ENCODE data around the gene OGG1. TPM values are rescaled to one million over a fixed set of nuclear protein-coding genes. Genes with fewer than 3 reads are reported as not detected.
A peak's percentile ranks its signal among the peaks of the same experiment; 100 is the strongest.

OGG1 gene
- total and polyA plus RNA-seq, 9 of the 15 experiments (the other 6 are each of a cell fraction or from before 2014, with no cell fraction given): 6.6 to 33.0 (median 24.4) TPM

DNA sequence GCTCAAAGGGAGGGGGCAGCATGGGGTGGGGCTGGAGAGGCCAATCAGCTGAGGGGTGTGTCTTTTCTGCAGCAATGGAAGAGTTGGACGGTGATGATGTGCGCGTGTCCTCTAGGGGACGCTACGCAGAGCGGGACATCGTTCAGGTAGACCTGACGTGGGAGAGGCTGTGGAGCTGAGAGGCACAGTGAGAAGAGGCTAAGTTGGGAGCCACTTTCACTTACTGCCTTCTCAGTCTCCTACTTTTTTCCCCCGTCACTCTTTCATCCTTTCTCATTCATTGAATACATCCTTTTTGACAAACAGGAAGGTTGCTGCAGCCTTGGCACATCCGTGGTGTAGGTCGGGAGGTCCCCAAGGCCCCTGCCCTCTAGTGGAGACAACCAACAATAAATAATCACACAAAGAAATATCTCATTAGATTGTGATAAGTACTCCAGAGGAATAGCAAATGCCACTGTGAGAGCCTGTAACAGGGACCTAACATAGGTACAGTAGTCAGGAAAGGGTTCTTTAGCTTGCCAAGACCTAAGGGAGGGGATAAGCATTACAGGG is 22.6 kb upstream of the OGG1 start (continued):
- 0 out of 2 replicates have a peak, but pooled peaks have one; percentile 47 for TF ChIP-seq TRIM25 (IDR thresholded peaks at IDR 0.05; ENCODE audit: borderline replicate concordance)
- no peak for TF ChIP-seq NCOA6 (IDR thresholded peaks at IDR 0.05)
- TF ChIP-seq ZNF589 (CRISPR knock-in tag; IDR thresholded peaks at IDR 0.05; ENCODE audit: low read depth): no peak
- no peak for TF ChIP-seq TEAD1 (CRISPR knock-in tag; IDR thresholded peaks at IDR 0.05)
- peak; percentile 27; the same call in 1 of the 2 replicates for TF ChIP-seq ELF1 (tag; IDR thresholded peaks at IDR 0.05)
- TF ChIP-seq, protein P1, sequence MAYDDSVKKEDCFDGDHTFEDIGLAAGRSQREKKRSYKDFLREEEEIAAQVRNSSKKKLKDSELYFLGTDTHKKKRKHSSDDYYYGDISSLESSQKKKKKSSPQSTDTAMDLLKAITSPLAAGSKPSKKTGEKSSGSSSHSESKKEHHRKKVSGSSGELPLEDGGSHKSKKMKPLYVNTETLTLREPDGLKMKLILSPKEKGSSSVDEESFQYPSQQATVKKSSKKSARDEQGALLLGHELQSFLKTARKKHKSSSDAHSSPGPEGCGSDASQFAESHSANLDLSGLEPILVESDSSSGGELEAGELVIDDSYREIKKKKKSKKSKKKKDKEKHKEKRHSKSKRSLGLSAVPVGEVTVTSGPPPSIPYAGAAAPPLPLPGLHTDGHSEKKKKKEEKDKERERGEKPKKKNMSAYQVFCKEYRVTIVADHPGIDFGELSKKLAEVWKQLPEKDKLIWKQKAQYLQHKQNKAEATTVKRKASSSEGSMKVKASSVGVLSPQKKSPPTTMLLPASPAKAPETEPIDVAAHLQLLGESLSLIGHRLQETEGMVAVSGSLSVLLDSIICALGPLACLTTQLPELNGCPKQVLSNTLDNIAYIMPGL (CRISPR knock-in tag; IDR thresholded peaks at IDR 0.05): 0 out of 2 replicates have a peak, but pooled peaks have one; percentile 53
- no peak for TF ChIP-seq SRF (CRISPR knock-in tag; IDR thresholded peaks at IDR 0.05)
- no peak for TF ChIP-seq ETV6 (IDR thresholded peaks at IDR 0.05; ENCODE audit: borderline replicate concordance in 1 of 2, low read depth in 2 of 2, low read length in 1 of 2)
- no peak for TF ChIP-seq ETV6 (CRISPR knock-in tag; IDR thresholded peaks at IDR 0.05; ENCODE audit: borderline replicate concordance)
- no peak for TF ChIP-seq ZKSCAN1 (IDR thresholded peaks at IDR 0.05; ENCODE audit: low read depth, low read length)
- TF ChIP-seq KLF13 (tag; IDR thresholded peaks at IDR 0.05; ENCODE audit: borderline replicate concordance, low read depth): peak; percentile 41; the same call in 1 of the 2 replicates
- 0 out of 2 replicates have a peak, but pooled peaks have one; percentile 25 for TF ChIP-seq ATF7 (IDR thresholded peaks at IDR 0.05)
- 0 out of 2 replicates have a peak, but pooled peaks have one; percentile 9 for TF ChIP-seq RAD51 (IDR thresholded peaks at IDR 0.05; ENCODE audit: borderline replicate concordance, low read depth)
- peak; percentile 35 to 41 for TF ChIP-seq RAD21 (CRISPR knock-in tag; conservative IDR thresholded peaks at IDR 0.05 in 1 of 2, IDR thresholded peaks at IDR 0.05 in 1 of 2)
- peak; percentile 23 to 35; a peak in 1 of 4 replicates for TF ChIP-seq NRF1 (conservative IDR thresholded peaks at IDR 0.05 in 1 of 2, IDR thresholded peaks at IDR 0.05 in 1 of 2)
- TF ChIP-seq ZBED1 (IDR thresholded peaks at IDR 0.05): no peak
- TF ChIP-seq FOXK2 (conservative IDR thresholded peaks at IDR 0.05 in 1 of 2, IDR thresholded peaks at IDR 0.05 in 1 of 2; ENCODE audit: low read depth in 2 of 2): 0 out of 4 replicates have a peak, but pooled peaks of 1 of the 2 experiments have one; percentile 45
- TF ChIP-seq STAT5B (CRISPR knock-in tag; IDR thresholded peaks at IDR 0.05): no peak
- no peak for TF ChIP-seq SMAD2 (IDR thresholded peaks at IDR 0.05; ENCODE audit: low read depth, low read length)
